ENCODE results near the gene FOXL1. TPM values are rescaled to one million over a fixed set of nuclear protein-coding genes. Genes with fewer than 3 reads are reported as not detected.

Gene FOXL1
- total and polyA plus RNA-seq, 2 of the 13 experiments (the other 11 are each of a cell fraction or from before 2014, with no cell fraction given): not detected

GRCh38 chr16:86567701-86568581 is 10.4 kb upstream of the FOXL1 start:
- no TSS peak for BruUV-seq (replicated peaks)
- H3K36me3 ChIP-seq (replicated peaks in 1 of 2; ENCODE audit: control insufficient read depth in 1 of 2, insufficient read depth in 2 of 2, low read length in 2 of 2): no peaks in the 10 kb centered on the region
- H2AFZ ChIP-seq (ENCODE audit: low read length): no peak overlapping the region
- H3K9me3 ChIP-seq (ENCODE audit: low read length): no peaks in the 10 kb centered on the region
- POLR2A ChIA-PET: no interaction called here
- no peak overlapping the region for H3K4me3 ChIP-seq (replicated peaks in 1 of 3; ENCODE audit: insufficient read depth in 1 of 3, low read depth in 2 of 3, low read length in 3 of 3)
- intact Hi-C loops (cut with micrococcal nuclease; ENCODE audit: unreplicated experiment) (no loop called here), in situ Hi-C loops (cut with HindIII; ENCODE audit: extremely low pct_ligation_motif_present, low pct_unique_long_range_greater_than_20kb) (loop anchor here (5.0 to 10.0 kb wide), 4 partner anchors 307 to 707 kb away; no protein-coding TSS in a partner anchor)
- no peak overlapping the region for H3K9ac ChIP-seq (ENCODE audit: insufficient read depth, low read depth, low read length)
- no peaks in the 10 kb centered on the region for H3K4me1 ChIP-seq (ENCODE audit: insufficient read depth, low read length)
- ATAC-seq (no peak; the same call in 2 of the 3 replicates), DNase-seq (ENCODE audit: low spot score) (no peak), FAIRE-seq (no peak)
- peaks cover 20 to 78% of the 10 kb centered on the region in 2 experiments for H3K27me3 ChIP-seq (ENCODE audit: control insufficient read depth in 1 of 2, insufficient read depth in 2 of 2, low read length in 2 of 2)
- no peak overlapping the region for H3K27ac ChIP-seq (ENCODE audit: extremely low read length, insufficient read depth, low read length)
- CTCF ChIA-PET (ENCODE audit: low intra/inter-chr PET ratio, low total read pairs): no interaction called here
- WGBS (ENCODE audit: low lambda C conversion rate): 49% methylated on average over 69 of the region's 116 CpGs
- H3K4me2 ChIP-seq (ENCODE audit: low read depth, low read length): no peak overlapping the region
- no peaks in the 10 kb centered on the region for H4K20me1 ChIP-seq (ENCODE audit: insufficient read depth, low read length)
- TF ChIP-seq ZBTB7B (CRISPR knock-in tag; IDR thresholded peaks at IDR 0.05) (no peak), SAP130 (CRISPR knock-in tag; IDR thresholded peaks at IDR 0.05; ENCODE audit: low read depth) (no peak), THRA (CRISPR knock-in tag; IDR thresholded peaks at IDR 0.05; ENCODE audit: borderline replicate concordance) (no peak), TBX3 (IDR thresholded peaks at IDR 0.05; ENCODE audit: borderline replicate concordance) (no peak), ZNF552 (CRISPR knock-in tag; IDR thresholded peaks at IDR 0.05; ENCODE audit: borderline replicate concordance) (no peak), ZNF598 (CRISPR knock-in tag; IDR thresholded peaks at IDR 0.05; ENCODE audit: borderline replicate concordance) (no peak)
- TF ChIP-seq, protein P1, sequence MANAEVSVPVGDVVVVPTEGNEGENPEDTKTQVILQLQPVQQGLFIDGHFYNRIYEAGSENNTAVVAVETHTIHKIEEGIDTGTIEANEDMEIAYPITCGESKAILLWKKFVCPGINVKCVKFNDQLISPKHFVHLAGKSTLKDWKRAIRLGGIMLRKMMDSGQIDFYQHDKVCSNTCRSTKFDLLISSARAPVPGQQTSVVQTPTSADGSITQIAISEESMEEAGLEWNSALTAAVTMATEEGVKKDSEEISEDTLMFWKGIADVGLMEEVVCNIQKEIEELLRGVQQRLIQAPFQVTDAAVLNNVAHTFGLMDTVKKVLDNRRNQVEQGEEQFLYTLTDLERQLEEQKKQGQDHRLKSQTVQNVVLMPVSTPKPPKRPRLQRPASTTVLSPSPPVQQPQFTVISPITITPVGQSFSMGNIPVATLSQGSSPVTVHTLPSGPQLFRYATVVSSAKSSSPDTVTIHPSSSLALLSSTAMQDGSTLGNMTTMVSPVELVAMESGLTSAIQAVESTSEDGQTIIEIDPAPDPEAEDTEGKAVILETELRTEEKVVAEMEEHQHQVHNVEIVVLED (CRISPR knock-in tag; IDR thresholded peaks at IDR 0.05; ENCODE audit: borderline replicate concordance): no peak
- no peaks in the 10 kb centered on the region for H3K79me2 ChIP-seq (ENCODE audit: insufficient read depth, low read length)
